GM12874 (cell line): ENCODE data around the gene HOMER3.

Experiments used
- CTCF ChIP-seq: IDR thresholded peaks from 2 replicates; pipeline ENCODE4 v1.5.1; 2011; ENCODE audit warnings: low read depth, mild to moderate bottlenecking, control low read depth, low read length, moderate library complexity; ENCODE audit not compliant: insufficient read depth

The HOMER3 gene

GRCh38 chr19:18886972-18887371 lies 54.0 kb downstream of the HOMER3 start:
- no peak for TF ChIP-seq CTCF

- TF ChIP-seq CTCF = no peak
Measured at GRCh38 chr19:18883526-18884304, 57.3 kb downstream of the HOMER3 start.

GRCh38 chr19:18881491-18881890 lies 59.5 kb downstream of the HOMER3 start:
- no peak for TF ChIP-seq CTCF

- no peak for TF ChIP-seq CTCF
Measured at GRCh38 chr19:18879579-18880373, 61.2 kb downstream of the HOMER3 start.
